T47D (cell line): ENCODE results near the gene TGFBRAP1.

Source experiments
- DNase-seq, 2 experiments: peaks; one replicate each; pipeline versions ENCODE4 v3.0.0 to v3.0.0-alpha.2; 2011 to 2012; ENCODE audit warnings: low read depth in 1 of 2, low spot score in 1 of 2
- JUND ChIP-seq: IDR thresholded peaks from 2 replicates; pipeline ENCODE4 v1.6.1; 2012; ENCODE audit warnings: low read depth
- in situ Hi-C: cut with HindIII; loops from 2 replicates; pipeline ENCODE4 v1.10.0; 2016; ENCODE audit warnings: low sequenced_read_pairs, low pct_unique_long_range_greater_than_20kb

Gene TGFBRAP1, protein sequence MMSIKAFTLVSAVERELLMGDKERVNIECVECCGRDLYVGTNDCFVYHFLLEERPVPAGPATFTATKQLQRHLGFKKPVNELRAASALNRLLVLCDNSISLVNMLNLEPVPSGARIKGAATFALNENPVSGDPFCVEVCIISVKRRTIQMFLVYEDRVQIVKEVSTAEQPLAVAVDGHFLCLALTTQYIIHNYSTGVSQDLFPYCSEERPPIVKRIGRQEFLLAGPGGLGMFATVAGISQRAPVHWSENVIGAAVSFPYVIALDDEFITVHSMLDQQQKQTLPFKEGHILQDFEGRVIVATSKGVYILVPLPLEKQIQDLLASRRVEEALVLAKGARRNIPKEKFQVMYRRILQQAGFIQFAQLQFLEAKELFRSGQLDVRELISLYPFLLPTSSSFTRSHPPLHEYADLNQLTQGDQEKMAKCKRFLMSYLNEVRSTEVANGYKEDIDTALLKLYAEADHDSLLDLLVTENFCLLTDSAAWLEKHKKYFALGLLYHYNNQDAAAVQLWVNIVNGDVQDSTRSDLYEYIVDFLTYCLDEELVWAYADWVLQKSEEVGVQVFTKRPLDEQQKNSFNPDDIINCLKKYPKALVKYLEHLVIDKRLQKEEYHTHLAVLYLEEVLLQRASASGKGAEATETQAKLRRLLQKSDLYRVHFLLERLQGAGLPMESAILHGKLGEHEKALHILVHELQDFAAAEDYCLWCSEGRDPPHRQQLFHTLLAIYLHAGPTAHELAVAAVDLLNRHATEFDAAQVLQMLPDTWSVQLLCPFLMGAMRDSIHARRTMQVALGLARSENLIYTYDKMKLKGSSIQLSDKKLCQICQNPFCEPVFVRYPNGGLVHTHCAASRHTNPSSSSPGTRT

GRCh38 chr2:105329561-105330495, at the start of gene TGFBRAP1:
TGFBRAP1 (minus strand) TSS chr2:105329735; CDS start chr2:105308301, 21,434 bp downstream.
- in situ Hi-C loops: no loop called here
- peak; percentile 45 to 47 for DNase-seq
- TF ChIP-seq JUND: no peak

DNA sequence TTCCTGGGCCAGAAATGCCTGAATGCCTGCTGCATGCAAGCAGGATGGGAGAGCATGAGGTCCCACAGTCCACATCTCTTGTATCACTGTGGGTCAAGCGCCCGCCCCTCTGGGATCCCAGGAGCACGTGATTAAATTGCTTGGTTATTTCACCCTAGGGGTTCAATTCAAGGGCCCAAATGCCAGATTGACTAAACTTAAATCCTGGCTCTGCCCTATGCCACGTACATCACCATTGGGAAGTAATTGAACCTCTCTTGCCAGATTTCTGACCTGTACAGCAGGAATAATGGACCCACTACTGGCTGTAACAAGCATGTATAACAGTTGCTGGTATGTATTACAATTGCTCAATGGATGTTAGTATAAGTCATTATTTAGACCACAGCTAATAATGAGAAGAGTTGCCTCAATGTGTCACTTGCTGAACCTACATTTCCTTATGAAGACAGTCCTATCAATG, 49.4 kb upstream of the TGFBRAP1 start:
- TF ChIP-seq JUND: no peak
- DNase-seq: no peak
- in situ Hi-C loops: no loop called here

- no peak for TF ChIP-seq JUND
- peak in 1 of 2 experiments; percentile 72 for DNase-seq
- in situ Hi-C loops: no loop called here
These were observed 48.8 kb upstream of the TGFBRAP1 start for GRCh38 chr2:105378276-105378840.

DNA sequence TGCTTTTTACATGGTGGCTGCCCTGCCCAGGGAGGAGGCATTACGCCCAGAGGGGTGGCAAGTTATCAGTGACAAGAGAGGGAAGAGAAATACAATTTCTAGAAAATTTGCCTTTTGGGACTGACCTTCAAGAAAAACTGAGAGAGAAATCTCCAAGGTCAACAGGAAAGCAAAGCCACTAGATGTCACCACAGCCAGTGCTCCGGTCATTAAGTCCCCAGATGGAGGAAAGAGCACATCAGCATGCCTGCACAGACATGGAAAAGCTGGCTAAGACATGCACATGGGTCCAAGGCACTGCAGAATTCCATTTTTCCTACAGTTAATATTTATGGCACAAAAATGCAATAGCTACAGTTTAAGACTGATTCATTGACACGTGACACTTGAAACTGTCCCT, 48.3 kb upstream of the TGFBRAP1 start:
- in situ Hi-C loops: no loop called here
- DNase-seq: peak in 1 of 2 experiments; percentile 57
- TF ChIP-seq JUND: no peak

- TF ChIP-seq JUND: no peak
- in situ Hi-C loops: no loop called here
- no peak for DNase-seq
These were observed 47.3 kb upstream of the TGFBRAP1 start for GRCh38 chr2:105376789-105377240.

DNA sequence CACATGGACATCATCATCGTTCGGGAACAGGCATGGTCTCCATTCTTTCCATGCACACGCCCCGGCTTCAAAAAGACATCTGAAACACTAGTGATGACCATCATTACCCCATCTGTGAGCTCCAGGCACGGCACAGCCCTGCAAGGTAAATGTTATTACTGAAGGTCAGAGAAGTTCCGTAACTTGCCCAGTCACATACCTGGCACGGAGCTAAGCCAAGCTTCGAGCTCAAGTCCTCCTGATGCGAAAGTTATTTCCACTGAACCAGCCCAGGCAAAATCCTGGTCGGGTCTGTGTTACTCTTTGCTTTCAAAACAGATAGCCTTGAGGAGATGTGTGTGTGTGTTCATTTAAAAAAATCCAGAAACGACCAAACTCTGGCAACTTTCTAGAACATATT, 46.5 kb upstream of the TGFBRAP1 start:
- peak in 1 of 2 experiments; percentile 72 for DNase-seq
- in situ Hi-C loops: no loop called here
- TF ChIP-seq JUND: no peak

DNA sequence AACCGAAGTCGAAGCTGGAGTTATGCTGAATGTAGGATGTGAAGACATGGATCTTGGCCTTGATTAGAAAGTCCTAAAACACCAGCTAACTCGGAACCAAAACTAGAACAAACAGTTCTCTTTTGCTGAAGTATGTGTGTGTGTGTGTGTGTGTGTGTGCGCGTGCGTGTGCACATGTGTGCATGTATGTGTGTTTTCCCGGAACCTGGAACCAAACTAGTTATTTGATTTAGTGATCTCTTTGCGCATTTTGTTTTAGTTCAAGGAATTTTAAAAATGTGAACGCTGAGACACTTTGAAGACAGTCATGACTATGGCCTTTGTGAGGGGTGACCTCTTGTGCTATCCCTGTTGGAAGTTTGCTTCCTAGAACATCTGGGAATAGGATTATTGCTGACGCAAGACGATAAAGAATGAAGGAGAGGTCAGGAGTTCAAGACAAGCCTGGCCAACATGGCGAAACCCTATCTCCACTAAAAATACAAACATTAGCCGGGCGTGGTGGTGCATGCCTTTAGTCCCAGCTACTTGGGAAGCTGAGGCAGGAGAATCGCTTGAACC, 45.5 kb upstream of the TGFBRAP1 start:
- no peak for DNase-seq
- in situ Hi-C loops: no loop called here
- no peak for TF ChIP-seq JUND

DNA sequence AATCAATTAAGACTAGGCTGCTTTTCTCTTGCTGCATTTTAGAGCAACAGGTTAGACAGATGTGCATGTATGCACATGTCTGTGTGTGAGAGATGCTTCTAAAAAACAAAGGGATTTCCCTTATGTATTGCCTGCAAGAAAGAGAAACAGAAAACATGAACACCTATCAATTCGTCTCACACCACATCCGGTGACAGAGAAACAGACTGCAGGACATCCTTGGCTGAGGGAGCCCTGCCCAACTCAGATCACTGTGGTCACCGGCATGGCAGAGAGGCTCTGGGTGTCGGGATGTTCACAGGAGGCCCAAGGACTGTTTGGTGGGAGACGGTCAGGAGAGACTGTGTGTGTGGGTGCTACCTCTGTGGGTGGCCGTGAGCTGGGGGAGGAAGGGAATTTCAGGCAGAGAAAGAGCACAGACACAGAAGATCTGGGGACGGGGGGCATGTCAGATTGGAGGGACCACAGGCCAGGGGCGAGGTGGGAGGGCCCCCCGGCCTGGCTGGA, 44.4 kb upstream of the TGFBRAP1 start:
- DNase-seq: no peak
- no peak for TF ChIP-seq JUND
- in situ Hi-C loops: no loop called here

DNA sequence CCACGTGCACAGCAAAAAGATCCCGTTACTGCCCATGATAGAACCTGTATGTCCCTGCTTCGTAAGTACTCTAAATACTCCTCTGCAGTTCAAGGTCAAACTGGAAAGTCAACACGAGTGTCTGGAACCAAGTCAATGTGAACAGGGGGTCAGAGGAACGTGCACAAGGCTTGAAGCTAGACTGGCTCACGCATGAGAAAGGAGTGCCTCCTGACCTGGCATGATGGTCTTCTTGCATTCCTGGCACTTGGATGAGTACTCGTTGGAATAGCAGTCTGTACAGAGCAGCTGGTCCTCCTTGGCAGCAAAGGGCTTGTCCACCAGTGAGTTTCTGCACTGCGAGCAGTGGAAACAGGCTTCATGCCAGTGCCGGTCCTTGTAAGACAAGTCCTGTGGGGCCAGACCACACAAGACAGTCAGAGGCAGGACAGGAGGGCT, 43.8 kb upstream of the TGFBRAP1 start:
- no peak for TF ChIP-seq JUND
- DNase-seq: no peak
- in situ Hi-C loops: no loop called here

DNA sequence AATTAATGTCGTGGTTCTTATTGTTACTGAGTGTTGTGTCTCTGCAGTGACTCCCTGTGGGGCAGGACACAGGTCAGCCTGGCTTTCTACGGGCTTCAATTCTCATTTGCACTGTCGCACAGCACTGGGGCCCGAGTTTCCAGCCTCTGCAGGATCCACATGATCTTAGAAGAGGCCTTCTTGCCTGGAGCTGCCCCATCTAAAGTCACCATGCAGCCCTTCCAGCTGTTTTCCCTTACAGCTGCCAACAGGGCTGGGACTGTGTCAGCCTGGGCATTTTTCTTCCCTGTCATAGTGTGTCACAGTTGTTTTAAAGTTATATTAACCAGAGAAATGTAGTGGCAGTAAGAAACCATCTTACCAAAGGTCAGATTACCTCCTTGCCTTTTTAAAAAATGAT, 42.3 kb upstream of the TGFBRAP1 start:
- in situ Hi-C loops: no loop called here
- DNase-seq: no peak
- no peak for TF ChIP-seq JUND

DNA sequence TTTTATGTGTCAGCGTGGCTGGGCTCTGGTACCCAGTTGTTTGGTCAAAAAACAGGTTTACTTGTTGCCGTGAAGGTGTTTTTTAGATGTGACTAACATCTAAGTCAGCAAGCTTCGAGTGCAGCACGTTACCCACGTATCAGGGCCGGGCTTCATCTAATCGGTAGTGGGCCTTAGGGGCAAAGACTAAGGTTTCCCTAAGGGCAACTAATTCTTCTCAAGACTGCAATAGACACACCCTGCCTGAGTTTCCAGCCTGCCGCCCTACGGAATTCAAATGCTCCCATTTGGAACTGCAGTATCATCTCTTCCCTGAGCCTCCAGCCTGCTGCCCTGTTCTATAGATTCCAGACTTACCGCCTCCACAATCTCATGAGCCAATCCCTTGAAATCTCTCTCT, 41.6 kb upstream of the TGFBRAP1 start:
- in situ Hi-C loops: no loop called here
- DNase-seq: no peak
- no peak for TF ChIP-seq JUND
